Osteocyte (in vitro differentiated cells): ENCODE data around the gene ANXA9. TPM values are rescaled to one million over a fixed set of nuclear protein-coding genes. Genes with fewer than 3 reads are reported as not detected.

Experiments used
- DNase-seq: peaks from one replicate; pipeline ENCODE4 v3.0.0; 2021; ENCODE audit warnings: mixed read lengths; ENCODE audit not compliant: unreplicated experiment; ENCODE audit errors: extremely low spot score
- H3K27ac Mint-ChIP-seq: one replicate; pipeline ENCODE4 v1.8.0; 2021; ENCODE audit warnings: mild to moderate bottlenecking, mixed read lengths; ENCODE audit not compliant: unreplicated experiment
- H3K27me3 Mint-ChIP-seq: one replicate; pipeline ENCODE4 v1.8.0; 2021; ENCODE audit warnings: mixed read lengths; ENCODE audit not compliant: unreplicated experiment
- H3K36me3 Mint-ChIP-seq: one replicate; pipeline ENCODE4 v1.8.0; 2021; ENCODE audit warnings: mixed read lengths; ENCODE audit not compliant: unreplicated experiment
- H3K4me1 Mint-ChIP-seq: one replicate; pipeline ENCODE4 v1.8.0; 2021; ENCODE audit warnings: mixed read lengths; ENCODE audit not compliant: unreplicated experiment
- H3K4me3 Mint-ChIP-seq: one replicate; pipeline ENCODE4 v1.8.0; 2021; ENCODE audit warnings: mild to moderate bottlenecking, moderate library complexity, mixed read lengths; ENCODE audit not compliant: unreplicated experiment
- H3K9me3 Mint-ChIP-seq: one replicate; pipeline ENCODE4 v1.8.0; 2021; ENCODE audit warnings: mixed read lengths; ENCODE audit not compliant: unreplicated experiment
- CTCF ChIP-seq: fragments of 200-600 bp; sonication (generic); IDR thresholded peaks from 2 replicates; pipeline ENCODE4 v1.5.0; 2021; ENCODE audit warnings: antibody characterized with exemption, mild to moderate bottlenecking, moderate library complexity
- total RNA-seq: library from RNA; stranded (reverse); gene quantifications from 2 replicates; pipeline ENCODE4 v1.2.1, GENCODE V29; 2021

Gene ANXA9
- total RNA-seq, 1 donor from 2014 or later, result not detected

GRCh38 chr1:151011154-151011850 is 29.2 kb downstream of the ANXA9 start:
- Mint-ChIP-seq H3K36me3 (no peaks in the 10 kb centered on the region), H3K4me3 (no peak overlapping the region), H3K27ac (no peak overlapping the region), H3K27me3 (no peaks in the 10 kb centered on the region), H3K4me1 (peaks cover 39% of the 10 kb centered on the region), H3K9me3 (no peaks in the 10 kb centered on the region)
- DNase-seq, result no peak
- no peak for TF ChIP-seq CTCF

DNA sequence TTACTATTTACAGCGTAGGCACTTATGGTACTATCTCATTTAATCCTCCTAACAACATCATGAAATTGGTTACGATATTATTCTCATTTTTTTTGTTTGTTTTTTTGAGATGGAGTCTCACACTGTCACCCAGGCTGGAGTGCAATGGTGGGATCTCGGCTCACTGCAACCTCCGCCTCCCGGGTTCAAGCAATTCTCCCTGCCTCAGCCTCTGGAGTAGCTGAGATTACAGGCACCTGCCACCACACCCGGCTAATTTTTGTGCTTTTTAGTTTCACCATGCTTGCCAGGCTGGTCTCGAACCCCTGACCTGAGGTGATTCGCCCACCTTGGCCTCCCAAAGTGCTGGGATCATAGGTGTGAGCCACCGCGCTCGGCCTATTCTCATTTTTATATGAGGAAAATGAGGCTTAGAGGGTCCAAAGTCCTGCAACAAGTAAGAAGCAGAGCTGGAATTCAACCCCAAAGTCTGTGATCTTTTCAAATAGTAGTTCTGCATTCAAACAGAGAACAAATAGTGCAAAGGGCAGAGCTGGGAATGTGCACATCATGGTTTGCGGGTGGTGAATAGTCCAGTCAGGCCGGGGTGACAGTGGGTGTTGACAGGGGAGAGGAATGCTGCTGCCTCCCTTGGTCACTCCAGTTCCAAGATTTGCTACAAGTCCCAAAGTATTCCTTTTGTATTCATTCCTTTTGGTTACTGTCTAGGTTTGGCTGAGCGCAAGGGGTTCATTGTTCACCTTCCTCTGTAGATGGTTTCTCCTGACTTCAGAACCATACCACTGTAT is 30.8 kb downstream of the ANXA9 start:
- H3K4me1 Mint-ChIP-seq, result peaks cover 25% of the 10 kb centered on the region
- DNase-seq, result no peak
- no peaks in the 10 kb centered on the region for H3K27me3 Mint-ChIP-seq
- H3K27ac Mint-ChIP-seq, result no peak overlapping the region
- H3K36me3 Mint-ChIP-seq, result no peaks in the 10 kb centered on the region
- no peak overlapping the region for H3K4me3 Mint-ChIP-seq
- no peak for TF ChIP-seq CTCF
- no peaks in the 10 kb centered on the region for H3K9me3 Mint-ChIP-seq

DNA sequence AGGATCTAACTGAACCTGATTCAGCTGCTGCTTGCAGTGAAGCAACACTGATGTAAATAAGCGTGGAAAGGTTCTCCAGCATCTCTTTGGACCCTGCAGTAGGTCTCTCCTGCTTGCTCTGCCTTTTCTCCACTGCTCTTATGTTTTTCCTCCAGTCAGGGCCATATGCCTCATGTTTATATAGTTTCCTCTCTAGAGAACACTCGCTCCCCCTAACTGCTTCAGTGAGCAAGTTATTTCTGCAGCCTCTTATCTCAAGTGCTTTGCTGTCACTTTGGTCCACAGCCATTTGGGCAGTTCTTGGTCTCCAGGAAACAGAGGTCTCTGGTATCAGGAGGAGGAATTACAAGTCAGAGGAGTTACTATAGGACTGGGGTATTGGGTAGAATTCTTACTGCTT is 31.4 kb downstream of the ANXA9 start:
- peaks cover 3% of the 10 kb centered on the region for H3K36me3 Mint-ChIP-seq
- no peaks in the 10 kb centered on the region for H3K27me3 Mint-ChIP-seq
- no peak overlapping the region for H3K4me3 Mint-ChIP-seq
- no peak for TF ChIP-seq CTCF
- H3K27ac Mint-ChIP-seq, result peak overlapping the region; percentile 38
- no peak for DNase-seq
- H3K9me3 Mint-ChIP-seq, result no peaks in the 10 kb centered on the region
- H3K4me1 Mint-ChIP-seq, result peaks cover 18% of the 10 kb centered on the region

DNA sequence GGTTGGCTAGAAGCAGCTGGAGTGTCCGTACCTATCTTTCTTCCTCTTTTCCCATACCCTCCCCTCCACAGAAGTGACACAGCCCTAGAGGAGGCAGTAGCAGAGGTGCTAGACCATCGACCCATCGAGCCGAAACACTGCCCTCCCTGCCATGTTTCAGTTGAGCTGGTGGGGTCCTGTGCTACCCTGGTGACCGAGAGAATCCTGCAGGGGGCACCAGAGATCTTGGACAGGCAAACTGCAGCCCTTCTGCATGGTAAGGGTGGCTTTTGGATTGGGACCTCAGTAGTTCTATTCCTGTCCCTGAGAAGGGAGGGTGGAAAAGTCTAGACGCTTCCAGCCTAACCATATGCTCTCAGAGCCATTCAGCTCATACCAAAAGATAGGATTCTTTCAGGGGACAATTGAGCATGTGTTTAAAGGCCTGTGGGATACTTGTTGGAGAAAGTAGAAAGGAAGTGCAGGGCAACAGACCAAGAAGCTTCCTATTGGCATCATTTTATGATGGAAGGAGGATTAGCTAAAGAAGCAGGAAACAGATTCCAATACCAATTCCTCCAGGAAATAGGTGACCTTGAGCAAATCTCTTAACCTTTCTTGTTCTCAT is 42.6 kb downstream of the ANXA9 start:
- Mint-ChIP-seq H3K27ac (no peak overlapping the region), H3K9me3 (no peaks in the 10 kb centered on the region), H3K4me1 (no peaks in the 10 kb centered on the region), H3K4me3 (no peak overlapping the region), H3K36me3 (peaks cover 25% of the 10 kb centered on the region), H3K27me3 (no peaks in the 10 kb centered on the region)
- DNase-seq, result peak; percentile 89
- TF ChIP-seq CTCF, result peak; percentile 70

- TF ChIP-seq CTCF, result no peak
- no peak for DNase-seq
- Mint-ChIP-seq H3K27ac (no peak overlapping the region), H3K4me1 (no peaks in the 10 kb centered on the region), H3K27me3 (no peaks in the 10 kb centered on the region), H3K4me3 (no peak overlapping the region), H3K36me3 (peaks cover 33% of the 10 kb centered on the region), H3K9me3 (no peaks in the 10 kb centered on the region)
Measured at GRCh38 chr1:151026460-151026859, 44.4 kb downstream of the ANXA9 start.
